Mucosa of stomach (tissue), 1 donor: ENCODE data around the gene ASAP2.
A peak's percentile ranks its signal among the peaks of the same experiment; 100 is the strongest.

Source experiments
- H3K27me3 ChIP-seq: one replicate; pipeline ENCODE4 v1.7.0; 2013; ENCODE audit warnings: mild to moderate bottlenecking, low read length; ENCODE audit not compliant: control insufficient read depth, insufficient read depth
- H3K36me3 ChIP-seq: one replicate; pipeline ENCODE4 v1.7.0; 2013; ENCODE audit warnings: low read length; ENCODE audit not compliant: control insufficient read depth, insufficient read depth
- H3K4me1 ChIP-seq: one replicate; pipeline ENCODE4 v1.7.0; 2013; ENCODE audit warnings: mild to moderate bottlenecking, low read length; ENCODE audit not compliant: control insufficient read depth, insufficient read depth
- H3K4me3 ChIP-seq: one replicate; pipeline ENCODE4 v1.7.0; 2013; ENCODE audit warnings: low read length
- H3K9ac ChIP-seq: one replicate; pipeline ENCODE4 v1.7.0; 2013; ENCODE audit warnings: mild to moderate bottlenecking, low read length, moderate library complexity
- H3K9me3 ChIP-seq: one replicate; pipeline ENCODE4 v1.7.0; 2013; ENCODE audit warnings: mild to moderate bottlenecking, low read length, moderate library complexity; ENCODE audit not compliant: control insufficient read depth
- donor health status: Pancreatic carcinoma.

Gene ASAP2

GRCh38 chr2:9241233-9241632 is 34.6 kb downstream of the ASAP2 start:
- no peak overlapping the region for H3K9ac ChIP-seq
- no peak overlapping the region for H3K4me3 ChIP-seq
- H3K9me3 ChIP-seq = no peaks in the 10 kb centered on the region
- H3K27me3 ChIP-seq = no peaks in the 10 kb centered on the region
- H3K4me1 ChIP-seq = peaks cover 65% of the 10 kb centered on the region
- H3K36me3 ChIP-seq = no peaks in the 10 kb centered on the region

GRCh38 chr2:9243357-9243756 is 36.7 kb downstream of the ASAP2 start:
- no peaks in the 10 kb centered on the region for H3K27me3 ChIP-seq
- H3K4me3 ChIP-seq = no peak overlapping the region
- no peaks in the 10 kb centered on the region for H3K36me3 ChIP-seq
- H3K4me1 ChIP-seq = peaks cover 68% of the 10 kb centered on the region
- no peaks in the 10 kb centered on the region for H3K9me3 ChIP-seq
- H3K9ac ChIP-seq = no peak overlapping the region

- no peaks in the 10 kb centered on the region for H3K9me3 ChIP-seq
- no peaks in the 10 kb centered on the region for H3K36me3 ChIP-seq
- no peaks in the 10 kb centered on the region for H3K27me3 ChIP-seq
- H3K4me3 ChIP-seq = no peak overlapping the region
- no peak overlapping the region for H3K9ac ChIP-seq
- peaks cover 77% of the 10 kb centered on the region for H3K4me1 ChIP-seq
Measured at GRCh38 chr2:9244985-9245544, 38.5 kb downstream of the ASAP2 start.

GRCh38 chr2:9247177-9247576 is 40.6 kb downstream of the ASAP2 start:
- H3K36me3 ChIP-seq = no peaks in the 10 kb centered on the region
- no peaks in the 10 kb centered on the region for H3K27me3 ChIP-seq
- peak overlapping the region; percentile 6 for H3K9ac ChIP-seq
- H3K4me3 ChIP-seq = no peak overlapping the region
- H3K4me1 ChIP-seq = peaks cover 83% of the 10 kb centered on the region
- H3K9me3 ChIP-seq = no peaks in the 10 kb centered on the region

DNA sequence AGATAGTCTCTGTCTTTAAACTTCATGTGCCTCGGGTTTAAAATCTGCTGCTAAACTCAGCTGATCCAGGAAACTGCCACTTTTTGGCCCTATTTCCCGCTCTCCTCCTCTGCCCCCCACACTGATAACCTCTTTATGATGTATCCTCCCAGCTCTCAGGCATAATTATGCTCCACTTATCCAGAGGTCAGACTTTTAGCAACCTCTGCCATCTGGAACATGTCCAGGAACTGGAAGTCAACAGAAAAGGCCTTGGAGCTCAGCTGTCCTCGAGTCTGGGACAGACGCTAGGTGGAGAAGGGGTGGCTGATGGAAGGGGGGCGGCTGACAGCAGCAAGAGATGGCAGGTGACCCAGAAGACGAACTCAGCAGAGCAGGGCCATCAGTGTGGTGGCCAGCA is 41.2 kb downstream of the ASAP2 start:
- Histone ChIP-seq H3K4me1 (peaks cover 85% of the 10 kb centered on the region), H3K4me3 (no peak overlapping the region), H3K9ac (peak overlapping the region; percentile 6), H3K36me3 (no peaks in the 10 kb centered on the region), H3K27me3 (no peaks in the 10 kb centered on the region), H3K9me3 (no peaks in the 10 kb centered on the region)

- peaks cover 85% of the 10 kb centered on the region for H3K4me1 ChIP-seq
- H3K36me3 ChIP-seq = no peaks in the 10 kb centered on the region
- H3K9ac ChIP-seq = peak overlapping the region; percentile 6
- H3K9me3 ChIP-seq = no peaks in the 10 kb centered on the region
- H3K4me3 ChIP-seq = no peak overlapping the region
- no peaks in the 10 kb centered on the region for H3K27me3 ChIP-seq
Measured at GRCh38 chr2:9248363-9248762, 41.8 kb downstream of the ASAP2 start.

DNA sequence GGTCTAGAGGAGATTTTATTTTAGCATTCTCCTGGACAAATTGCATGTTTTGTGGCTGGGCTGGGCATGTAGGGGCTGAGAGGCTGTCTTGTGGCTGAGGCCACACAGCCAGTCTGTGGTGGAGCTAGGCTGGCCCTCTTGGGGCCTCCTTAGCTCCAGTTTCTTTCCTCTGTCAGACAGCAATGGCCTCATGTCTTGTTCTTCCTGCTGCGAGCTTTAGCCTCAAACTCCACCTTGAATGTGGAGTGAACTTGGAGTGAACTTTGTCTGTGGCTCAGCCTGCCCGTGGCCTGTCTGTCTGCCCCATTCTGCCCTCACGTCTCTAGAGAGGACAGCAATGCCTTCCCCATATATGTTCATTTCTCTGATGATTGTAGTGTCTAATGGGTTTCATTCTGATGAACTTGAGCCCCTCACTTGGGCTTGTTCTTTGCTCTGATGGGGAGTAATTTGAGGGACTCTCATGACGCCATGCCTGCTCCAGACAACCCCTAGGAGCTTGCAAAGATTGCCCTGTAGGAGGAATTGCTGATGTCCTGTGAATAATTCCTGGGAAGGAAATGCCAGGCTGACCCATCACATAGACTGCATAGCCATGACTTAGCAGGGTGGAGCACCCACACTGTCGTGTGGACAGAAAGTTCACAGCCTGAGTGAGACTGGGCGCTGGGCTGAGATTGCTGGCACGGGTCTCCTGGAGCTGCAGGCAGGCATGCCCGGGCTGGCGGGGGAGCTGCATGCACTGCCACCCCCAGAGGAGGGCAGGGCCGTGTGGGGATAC is 42.6 kb downstream of the ASAP2 start:
- Histone ChIP-seq H3K4me3 (no peak overlapping the region), H3K27me3 (no peaks in the 10 kb centered on the region), H3K9me3 (no peaks in the 10 kb centered on the region), H3K36me3 (no peaks in the 10 kb centered on the region), H3K9ac (peak overlapping the region; percentile 8), H3K4me1 (peaks cover 81% of the 10 kb centered on the region)

DNA sequence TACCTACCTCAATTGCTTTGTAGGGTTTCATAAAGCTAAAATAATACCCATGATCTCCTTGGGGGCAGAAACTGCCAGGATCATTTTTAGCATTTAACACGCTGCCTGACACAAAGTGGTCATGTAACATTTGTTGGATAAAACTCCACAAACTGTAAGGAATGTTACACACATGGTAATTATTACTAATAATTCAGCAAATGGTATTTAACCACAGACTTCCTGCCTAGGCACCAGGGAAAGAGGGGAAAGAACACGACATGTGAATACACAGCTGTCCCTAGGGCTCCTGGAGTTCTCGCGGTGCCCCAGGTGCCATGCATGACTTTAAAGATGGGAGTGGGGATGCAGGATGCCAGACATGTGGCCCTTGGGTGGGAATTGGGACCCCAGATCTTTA is 43.5 kb downstream of the ASAP2 start:
- no peak overlapping the region for H3K4me3 ChIP-seq
- H3K4me1 ChIP-seq = peaks cover 73% of the 10 kb centered on the region
- peak overlapping the region; percentile 54 for H3K9ac ChIP-seq
- no peaks in the 10 kb centered on the region for H3K27me3 ChIP-seq
- no peaks in the 10 kb centered on the region for H3K9me3 ChIP-seq
- no peaks in the 10 kb centered on the region for H3K36me3 ChIP-seq

DNA sequence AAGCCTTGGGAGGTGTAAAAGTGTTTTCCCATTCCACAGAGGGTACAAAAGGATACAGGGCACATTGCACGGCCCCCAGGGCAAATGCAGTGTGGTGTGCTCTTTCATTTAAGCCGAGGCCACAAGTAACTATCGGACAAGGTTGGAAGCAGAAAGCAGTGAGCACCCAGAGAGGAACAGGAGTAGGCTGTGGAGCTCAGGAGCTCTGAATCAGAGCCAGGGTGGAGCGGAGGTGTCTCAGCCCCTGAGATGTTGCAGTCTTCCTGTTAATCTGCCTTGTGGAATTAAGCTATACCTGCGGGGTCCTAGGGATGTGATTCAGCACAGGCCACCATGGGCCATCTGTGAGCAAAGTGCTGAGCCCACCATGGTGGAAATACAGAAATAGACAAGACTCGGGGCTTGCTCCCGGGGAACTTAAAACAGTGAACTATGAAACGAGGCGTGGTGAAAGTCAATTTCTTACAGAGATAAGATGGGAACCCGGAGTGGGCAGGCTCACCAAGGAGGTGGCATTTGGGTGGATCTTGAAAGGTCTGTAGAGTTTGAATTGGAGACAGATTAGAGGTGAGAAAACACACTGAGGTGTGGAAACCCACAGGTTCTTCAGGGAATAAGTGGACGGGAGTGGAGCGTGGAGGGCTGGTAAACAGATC is 44.0 kb downstream of the ASAP2 start:
- no peaks in the 10 kb centered on the region for H3K27me3 ChIP-seq
- H3K36me3 ChIP-seq = no peaks in the 10 kb centered on the region
- H3K4me3 ChIP-seq = no peak overlapping the region
- peaks cover 73% of the 10 kb centered on the region for H3K4me1 ChIP-seq
- H3K9ac ChIP-seq = peak overlapping the region; percentile 54
- H3K9me3 ChIP-seq = no peaks in the 10 kb centered on the region

DNA sequence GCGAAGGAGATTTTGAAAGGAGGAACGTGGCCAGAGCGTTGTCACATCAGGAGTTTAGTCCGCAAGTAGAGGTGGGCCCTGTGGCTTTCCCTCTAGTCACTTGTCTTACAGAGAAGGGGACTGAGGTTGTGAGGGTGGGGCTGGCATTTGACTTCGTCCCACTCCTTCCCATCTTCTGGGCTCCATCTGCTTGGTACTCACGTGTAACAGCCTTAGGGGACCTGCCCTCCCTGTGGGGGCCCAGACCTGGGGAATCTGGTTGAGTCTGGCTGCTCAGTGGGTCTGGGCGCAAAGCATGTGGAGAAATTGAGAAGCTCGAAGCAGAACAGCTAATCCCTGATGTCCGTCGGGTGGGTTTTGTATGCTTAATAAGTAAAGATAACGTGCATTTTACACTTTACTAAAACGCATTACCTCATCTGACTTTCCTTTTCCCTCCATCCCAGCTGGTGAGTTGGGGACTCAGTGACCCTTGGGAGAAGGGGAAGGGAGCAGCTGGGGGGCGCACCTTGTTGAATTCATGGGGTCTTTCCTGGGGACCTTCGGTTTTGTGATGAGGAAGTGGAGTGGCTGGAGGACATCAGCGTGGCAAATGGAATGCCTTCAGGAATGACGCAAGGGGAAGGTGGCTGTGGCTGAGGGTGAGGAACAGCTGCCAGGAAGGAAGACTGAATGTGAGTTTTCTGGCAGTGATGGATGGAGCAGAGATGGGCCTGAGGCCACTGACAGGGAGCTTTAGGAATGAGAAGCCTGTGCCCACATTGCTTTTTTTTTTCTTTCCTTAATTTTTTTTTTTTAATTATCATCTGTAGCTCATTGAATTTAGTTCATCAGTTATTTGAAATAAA is 44.8 kb downstream of the ASAP2 start:
- Histone ChIP-seq H3K9ac (peak overlapping the region; percentile 54), H3K36me3 (no peaks in the 10 kb centered on the region), H3K4me3 (no peak overlapping the region), H3K27me3 (no peaks in the 10 kb centered on the region), H3K9me3 (no peaks in the 10 kb centered on the region), H3K4me1 (peaks cover 68% of the 10 kb centered on the region)

- Histone ChIP-seq H3K4me3 (no peak overlapping the region), H3K9ac (no peak overlapping the region), H3K4me1 (peaks cover 62% of the 10 kb centered on the region), H3K9me3 (no peaks in the 10 kb centered on the region), H3K36me3 (no peaks in the 10 kb centered on the region), H3K27me3 (no peaks in the 10 kb centered on the region)
Measured at GRCh38 chr2:9252002-9252357, 45.4 kb downstream of the ASAP2 start.

DNA sequence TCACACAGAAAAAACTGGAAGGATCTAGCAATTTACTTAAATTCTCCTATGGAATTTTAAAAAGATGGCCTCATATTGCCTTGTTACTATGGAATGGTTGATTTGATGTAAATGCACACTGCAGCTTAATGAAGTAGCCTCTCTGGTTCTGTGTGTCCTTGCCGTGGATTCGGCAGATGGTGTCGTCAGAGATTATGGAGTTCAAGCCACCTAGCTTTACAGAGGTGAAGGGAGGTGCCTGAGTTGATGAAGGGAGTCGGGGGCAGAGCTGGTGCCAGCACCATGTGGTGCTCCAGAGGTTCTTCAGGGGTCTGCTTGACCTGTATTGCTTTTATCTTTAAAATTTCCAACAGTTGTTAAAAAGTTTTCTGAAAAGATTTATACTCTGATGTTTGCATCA is 48.8 kb downstream of the ASAP2 start:
- no peaks in the 10 kb centered on the region for H3K36me3 ChIP-seq
- peaks cover 44% of the 10 kb centered on the region for H3K4me1 ChIP-seq
- H3K9me3 ChIP-seq = no peaks in the 10 kb centered on the region
- H3K27me3 ChIP-seq = no peaks in the 10 kb centered on the region
- no peak overlapping the region for H3K9ac ChIP-seq
- H3K4me3 ChIP-seq = no peak overlapping the region
